ENCODE measurements around the gene CPLX1.
"Not testable (repeated sequence)": the region's sequence is repeated elsewhere in the genome, so short reads cannot be mapped to it uniquely, and the experiment has no call there.

CPLX1 gene

DNA sequence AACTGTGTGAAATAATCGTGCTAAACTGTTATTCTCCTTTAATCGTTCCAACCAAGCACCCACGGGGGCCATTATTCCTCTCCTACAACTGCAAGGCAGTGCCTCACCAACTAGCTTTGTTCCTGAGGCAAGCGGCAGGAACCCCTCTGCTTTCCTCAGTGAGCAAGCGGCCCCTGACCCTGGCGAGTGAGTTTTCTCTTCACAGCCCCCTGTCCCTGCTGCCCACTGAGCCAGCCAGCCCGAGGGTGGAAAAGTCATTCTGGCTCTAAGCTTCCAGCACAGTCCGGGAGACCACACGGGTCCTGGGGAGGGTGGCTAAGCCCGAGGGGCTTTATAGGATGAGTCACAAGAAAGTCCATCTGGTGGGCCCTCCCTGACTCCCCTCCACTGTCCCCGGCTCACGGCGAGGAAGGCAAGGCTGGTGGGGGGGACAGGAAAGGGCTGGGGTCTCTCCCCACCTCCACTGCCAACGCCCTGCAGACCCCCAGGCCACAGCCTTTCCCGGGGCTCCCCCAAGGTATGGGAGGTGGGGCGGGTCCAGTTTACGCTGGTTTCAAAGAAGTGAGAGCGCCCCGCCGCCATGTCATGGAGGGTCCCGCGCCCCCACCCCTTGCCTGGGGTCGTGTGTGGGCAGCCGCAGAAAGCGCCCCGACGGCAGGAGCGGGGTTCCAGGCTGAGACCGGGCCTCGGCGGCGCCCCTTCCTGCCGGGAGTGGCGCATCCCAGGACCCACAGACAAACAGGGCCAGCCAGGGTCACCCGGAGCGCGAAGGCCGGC, 45.0 kb downstream of the CPLX1 start:
- TF ChIP-seq, protein P1, sequence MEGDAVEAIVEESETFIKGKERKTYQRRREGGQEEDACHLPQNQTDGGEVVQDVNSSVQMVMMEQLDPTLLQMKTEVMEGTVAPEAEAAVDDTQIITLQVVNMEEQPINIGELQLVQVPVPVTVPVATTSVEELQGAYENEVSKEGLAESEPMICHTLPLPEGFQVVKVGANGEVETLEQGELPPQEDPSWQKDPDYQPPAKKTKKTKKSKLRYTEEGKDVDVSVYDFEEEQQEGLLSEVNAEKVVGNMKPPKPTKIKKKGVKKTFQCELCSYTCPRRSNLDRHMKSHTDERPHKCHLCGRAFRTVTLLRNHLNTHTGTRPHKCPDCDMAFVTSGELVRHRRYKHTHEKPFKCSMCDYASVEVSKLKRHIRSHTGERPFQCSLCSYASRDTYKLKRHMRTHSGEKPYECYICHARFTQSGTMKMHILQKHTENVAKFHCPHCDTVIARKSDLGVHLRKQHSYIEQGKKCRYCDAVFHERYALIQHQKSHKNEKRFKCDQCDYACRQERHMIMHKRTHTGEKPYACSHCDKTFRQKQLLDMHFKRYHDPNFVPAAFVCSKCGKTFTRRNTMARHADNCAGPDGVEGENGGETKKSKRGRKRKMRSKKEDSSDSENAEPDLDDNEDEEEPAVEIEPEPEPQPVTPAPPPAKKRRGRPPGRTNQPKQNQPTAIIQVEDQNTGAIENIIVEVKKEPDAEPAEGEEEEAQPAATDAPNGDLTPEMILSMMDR (IDR thresholded peaks at IDR 0.05; ENCODE audit: extremely low read depth, insufficient read depth, missing control alignments) = no peak
- in situ Hi-C loops (cut with MboI; ENCODE audit: low pct_unique_long_range_greater_than_20kb, low sequenced_read_pairs, unreplicated experiment) = no loop called here
- DNase-seq (ENCODE audit: low spot score) = no peak

DNA sequence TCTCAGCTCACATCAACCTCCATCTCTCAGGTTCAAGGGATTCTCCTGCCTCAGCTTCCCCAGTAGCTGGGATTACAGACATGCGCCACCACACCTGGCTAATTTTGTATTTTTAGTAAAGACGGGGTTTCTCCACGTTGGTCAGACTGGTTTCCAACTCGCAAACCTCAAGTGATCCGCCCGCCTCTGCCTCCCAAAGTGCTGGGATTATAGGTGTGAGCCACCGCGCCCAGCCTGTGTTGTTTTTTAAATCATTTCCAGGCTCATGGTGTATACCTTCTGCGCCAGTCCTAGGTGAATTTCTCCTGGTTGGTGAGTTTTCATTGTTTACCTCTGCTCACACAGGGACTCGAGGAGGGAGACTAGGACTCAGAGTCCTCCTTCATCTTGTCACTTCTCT, 45.7 kb downstream of the CPLX1 start:
- DNase-seq (ENCODE audit: low spot score); in situ Hi-C loops (cut with MboI; ENCODE audit: low pct_unique_long_range_greater_than_20kb, low sequenced_read_pairs, unreplicated experiment): not testable (repeated sequence)

DNA sequence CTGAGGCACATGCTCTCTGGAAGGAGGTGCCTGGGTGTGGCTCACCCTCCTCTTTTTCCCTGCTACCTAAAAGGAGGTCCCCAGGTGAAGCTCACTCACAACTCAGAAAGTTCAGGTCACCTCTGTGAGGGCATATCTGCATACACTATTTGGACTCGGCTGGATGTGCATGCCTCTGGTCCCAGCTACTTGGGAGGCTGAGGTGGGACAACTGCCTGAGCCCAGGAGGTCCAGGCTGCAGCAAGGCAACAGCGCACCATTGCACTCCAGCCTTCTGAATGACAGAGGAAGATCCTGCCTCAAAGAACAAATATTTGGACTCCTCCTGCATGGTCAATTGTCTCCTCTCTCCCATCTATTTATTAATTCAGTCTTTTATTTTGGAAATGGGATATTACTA, 46.4 kb downstream of the CPLX1 start:
- in situ Hi-C loops (cut with MboI; ENCODE audit: low pct_unique_long_range_greater_than_20kb, low sequenced_read_pairs, unreplicated experiment) = no loop called here
- TF ChIP-seq, protein P1 (IDR thresholded peaks at IDR 0.05; ENCODE audit: extremely low read depth, insufficient read depth, missing control alignments) = no peak
- no peak for DNase-seq (ENCODE audit: low spot score)

DNA sequence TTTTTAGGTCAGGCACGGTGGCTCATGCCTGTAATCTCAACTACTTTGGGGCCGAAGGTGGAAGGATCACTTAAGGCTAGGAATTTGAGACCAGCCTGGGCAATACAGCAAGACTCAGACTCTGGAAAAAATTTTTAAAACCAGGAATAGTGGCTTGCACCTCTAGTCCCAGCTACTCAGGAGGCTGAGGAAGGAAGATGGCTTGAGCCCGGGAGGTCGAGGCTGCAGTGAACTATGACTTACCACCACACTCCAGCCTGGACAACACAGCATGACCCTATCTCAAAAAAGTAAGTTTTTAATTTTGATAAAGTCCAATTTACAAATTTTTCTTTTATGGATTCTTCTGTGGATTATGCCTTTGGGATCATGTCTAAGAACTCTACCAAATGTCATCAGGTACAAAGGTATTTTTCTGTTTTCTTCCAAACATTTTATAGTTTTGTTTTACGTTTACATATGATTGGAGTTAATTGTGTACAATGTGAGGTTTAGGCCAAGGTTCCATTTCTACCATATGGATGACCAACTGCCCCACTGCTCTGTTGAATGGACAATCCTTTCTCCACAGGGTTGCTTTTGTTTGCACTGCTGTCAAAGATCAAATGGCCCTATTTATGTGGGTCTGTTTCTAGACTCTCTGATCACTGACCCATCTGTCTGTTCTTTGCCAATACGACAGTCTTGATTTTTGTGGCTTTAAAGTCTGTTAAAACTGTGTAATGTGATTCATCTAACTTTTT, 48.2 kb downstream of the CPLX1 start:
- no peak for DNase-seq (ENCODE audit: low spot score)
- in situ Hi-C loops (cut with MboI; ENCODE audit: low pct_unique_long_range_greater_than_20kb, low sequenced_read_pairs, unreplicated experiment) = no loop called here

DNA sequence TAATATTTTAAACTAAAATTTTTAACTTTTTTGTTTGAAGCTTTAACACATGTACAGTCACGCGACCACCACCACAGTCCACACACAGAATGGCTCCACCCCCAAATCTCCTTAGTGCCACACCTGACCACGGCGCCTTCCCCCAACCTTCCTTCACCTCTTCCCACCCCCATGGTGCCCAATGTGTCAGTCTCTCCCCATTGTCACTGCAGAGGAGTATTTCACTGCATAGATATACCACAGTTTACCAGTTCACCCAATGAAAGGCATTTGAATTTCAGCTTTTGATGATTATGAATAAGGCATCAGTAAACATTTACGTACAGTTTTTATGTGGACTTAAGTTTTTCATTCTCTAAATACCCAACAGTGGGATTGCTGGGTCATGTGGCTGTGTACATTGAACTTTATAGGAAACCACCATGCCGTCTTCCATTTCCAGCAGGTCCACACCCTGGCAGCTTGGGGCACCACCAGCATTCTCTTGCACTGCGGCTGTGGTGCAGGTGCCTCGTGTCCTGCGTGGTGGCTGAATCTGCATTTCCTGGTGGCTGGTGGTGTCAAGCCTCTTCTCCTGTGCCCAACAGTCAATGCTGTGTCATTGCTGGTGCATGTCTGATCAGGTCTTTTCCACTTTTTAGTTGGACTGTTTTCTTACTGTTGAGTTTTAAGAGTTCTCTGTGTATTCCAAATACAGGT, 49.0 kb downstream of the CPLX1 start:
- DNase-seq (ENCODE audit: low spot score) = no peak
- TF ChIP-seq, protein P1 (IDR thresholded peaks at IDR 0.05; ENCODE audit: extremely low read depth, insufficient read depth, missing control alignments) = no peak
- in situ Hi-C loops (cut with MboI; ENCODE audit: low pct_unique_long_range_greater_than_20kb, low sequenced_read_pairs, unreplicated experiment) = no loop called here

More for the DNA sequence above, 48.2 kb downstream of the CPLX1 start:
- TF ChIP-seq, protein P1 (IDR thresholded peaks at IDR 0.05; ENCODE audit: extremely low read depth, insufficient read depth, missing control alignments) = no peak

DNA sequence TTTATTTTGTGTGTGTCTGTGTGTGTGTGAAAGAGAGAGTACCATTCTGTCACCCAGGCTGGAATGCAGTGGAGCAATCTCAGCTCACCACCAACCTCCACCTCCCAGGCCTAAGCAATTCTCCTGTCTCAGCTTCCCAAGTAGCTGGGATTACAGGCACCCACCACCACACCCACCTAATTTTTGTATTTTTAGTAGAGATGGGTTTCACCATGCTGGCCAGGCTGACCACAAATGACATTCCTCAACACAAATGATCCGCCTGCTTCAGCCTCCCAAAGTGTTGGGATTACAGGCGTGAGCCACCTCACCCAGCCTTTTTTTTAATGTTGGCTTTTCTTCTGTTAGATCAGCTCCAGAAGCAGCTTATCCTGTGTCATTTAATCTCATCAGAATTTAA, 50.4 kb downstream of the CPLX1 start:
- in situ Hi-C loops (cut with MboI; ENCODE audit: low pct_unique_long_range_greater_than_20kb, low sequenced_read_pairs, unreplicated experiment); DNase-seq (ENCODE audit: low spot score): not testable (repeated sequence)

DNA sequence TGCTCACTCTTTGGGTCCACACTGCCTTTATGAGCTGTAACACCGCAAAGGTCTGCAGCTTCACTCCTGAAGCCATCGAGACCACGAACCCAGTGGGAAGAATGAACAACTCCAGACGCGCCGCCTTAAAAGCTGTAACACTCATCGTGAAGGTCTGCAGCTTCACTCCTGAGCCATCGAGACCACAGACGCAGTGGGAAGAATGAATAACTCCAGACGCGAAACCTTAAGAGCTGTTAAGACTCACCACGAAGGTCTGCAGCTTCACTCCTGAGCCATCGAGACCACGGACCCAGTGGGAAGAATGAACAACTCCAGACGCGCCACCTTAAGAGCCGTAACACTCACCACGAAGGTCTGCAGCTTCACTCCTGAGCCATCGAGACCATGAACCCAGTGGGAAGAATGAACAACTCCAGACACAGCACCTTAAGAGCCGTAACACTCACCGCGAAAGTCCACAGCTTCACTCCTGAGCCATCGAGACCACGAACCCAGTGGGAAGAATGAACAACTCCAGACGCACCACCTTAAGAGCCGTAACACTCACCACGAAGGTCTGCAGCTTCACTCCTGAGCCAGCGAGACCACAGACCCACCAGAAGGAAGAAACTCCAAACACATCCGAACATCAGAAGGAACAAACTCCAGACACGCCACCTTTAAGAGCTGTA, 51.4 kb downstream of the CPLX1 start:
- in situ Hi-C loops (cut with MboI; ENCODE audit: low pct_unique_long_range_greater_than_20kb, low sequenced_read_pairs, unreplicated experiment) = not testable (repeated sequence)

More for the DNA sequence above, 51.4 kb downstream of the CPLX1 start:
- not testable (repeated sequence) for DNase-seq (ENCODE audit: low spot score)
